GM23248 (cell line): ENCODE measurements around the gene UCHL1.

ENCODE experiments used
- EZH2 ChIP-seq: fragments of 200-600 bp; sonication (generic); IDR thresholded peaks from 2 replicates; pipeline ENCODE4 v1.6.1; 2018; ENCODE audit warnings: antibody characterized with exemption, mild to moderate bottlenecking; ENCODE audit not compliant: insufficient read depth, poor library complexity, severe bottlenecking
- EZH2phosphoT487 ChIP-seq: fragments of 200-600 bp; sonication (generic); IDR thresholded peaks from 2 replicates; pipeline ENCODE4 v1.6.1; 2018; ENCODE audit warnings: antibody characterized with exemption, moderate library complexity, mild to moderate bottlenecking, low read depth; ENCODE audit not compliant: insufficient read depth

- no peak for TF ChIP-seq EZH2
- TF ChIP-seq EZH2phosphoT487: no peak
These were observed 39.8 kb upstream of the UCHL1 start for GRCh38 chr4:41217020-41217333.
